ENCODE measurements around the gene CATSPERD.
"Not testable (repeated sequence)": the region's sequence is repeated elsewhere in the genome, so short reads cannot be mapped to it uniquely, and the experiment has no call there.

Gene CATSPERD

DNA sequence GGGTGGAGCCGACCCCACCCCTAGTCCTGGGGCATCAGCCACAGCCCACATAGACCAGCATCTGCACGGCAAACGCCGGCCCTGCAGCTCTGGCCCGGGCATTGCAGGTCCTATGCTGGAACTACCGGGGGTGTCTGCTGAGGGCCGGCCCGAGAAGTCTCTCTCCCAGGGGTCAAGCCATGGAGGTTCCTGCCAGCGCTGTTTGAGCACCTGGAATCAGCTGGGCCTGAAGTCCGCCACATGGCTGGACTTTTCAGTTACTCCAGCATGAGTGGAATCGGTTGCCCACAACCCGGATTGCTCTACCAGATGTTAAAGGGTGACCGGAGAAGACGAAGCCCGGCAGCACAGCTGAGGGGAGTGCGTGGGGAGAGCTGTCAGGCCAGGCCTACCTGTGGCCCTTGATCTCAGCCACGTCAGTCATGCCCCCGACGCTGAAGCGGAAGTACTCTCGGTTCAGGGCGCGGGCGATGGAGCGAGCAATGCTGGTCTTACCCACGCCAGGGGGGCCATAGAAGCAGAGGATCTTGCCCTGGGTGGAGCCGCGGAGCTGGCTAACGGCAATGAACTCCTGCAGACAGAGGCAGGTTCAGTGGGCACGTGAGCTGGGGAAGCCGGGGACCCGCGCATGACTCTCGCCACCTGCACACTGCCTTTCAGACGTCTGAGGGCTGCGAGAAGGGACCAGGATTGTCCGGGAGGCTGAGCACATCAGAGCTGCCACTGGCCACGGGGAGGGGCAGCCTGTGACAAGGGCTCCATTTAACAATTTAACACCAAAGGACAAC lies 21.6 kb upstream of the CATSPERD start:
- no peak for DNase-seq (ENCODE audit: low read depth)

DNA sequence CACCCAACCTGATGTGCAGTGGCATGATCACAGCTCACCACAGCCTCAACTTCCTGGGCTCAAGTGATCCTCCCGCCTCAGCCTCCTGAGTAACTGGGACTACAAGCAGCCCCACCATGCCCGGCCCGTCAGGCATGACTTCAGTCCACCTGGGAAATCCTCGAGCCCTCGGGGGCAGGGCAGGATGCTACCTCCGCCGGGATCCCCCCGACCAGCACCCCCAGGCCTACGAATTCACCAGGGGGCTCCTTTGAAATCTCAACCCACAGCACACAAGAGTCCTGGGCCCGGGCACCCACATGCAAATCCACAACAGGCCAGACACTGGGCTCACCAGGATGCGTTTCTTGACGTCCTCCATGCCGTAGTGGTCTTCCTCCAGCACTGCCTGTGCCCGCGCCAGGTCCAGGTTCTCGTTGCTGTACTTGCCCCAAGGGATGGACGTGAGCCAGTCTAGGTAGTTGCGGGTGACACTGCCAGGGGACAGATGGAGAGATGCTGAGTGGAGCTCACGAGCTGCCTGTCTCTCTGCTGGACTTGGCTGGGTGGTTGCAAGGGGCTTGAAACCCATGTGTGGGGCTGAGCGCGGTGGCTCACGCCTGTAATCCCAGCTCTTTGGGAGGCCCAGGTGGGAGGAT lies 19.9 kb upstream of the CATSPERD start:
- no peak for DNase-seq (ENCODE audit: low read depth)

GRCh38 chr19:5702053-5702410 lies 18.4 kb upstream of the CATSPERD start:
- DNase-seq (ENCODE audit: low read depth), result not testable (repeated sequence)

DNA sequence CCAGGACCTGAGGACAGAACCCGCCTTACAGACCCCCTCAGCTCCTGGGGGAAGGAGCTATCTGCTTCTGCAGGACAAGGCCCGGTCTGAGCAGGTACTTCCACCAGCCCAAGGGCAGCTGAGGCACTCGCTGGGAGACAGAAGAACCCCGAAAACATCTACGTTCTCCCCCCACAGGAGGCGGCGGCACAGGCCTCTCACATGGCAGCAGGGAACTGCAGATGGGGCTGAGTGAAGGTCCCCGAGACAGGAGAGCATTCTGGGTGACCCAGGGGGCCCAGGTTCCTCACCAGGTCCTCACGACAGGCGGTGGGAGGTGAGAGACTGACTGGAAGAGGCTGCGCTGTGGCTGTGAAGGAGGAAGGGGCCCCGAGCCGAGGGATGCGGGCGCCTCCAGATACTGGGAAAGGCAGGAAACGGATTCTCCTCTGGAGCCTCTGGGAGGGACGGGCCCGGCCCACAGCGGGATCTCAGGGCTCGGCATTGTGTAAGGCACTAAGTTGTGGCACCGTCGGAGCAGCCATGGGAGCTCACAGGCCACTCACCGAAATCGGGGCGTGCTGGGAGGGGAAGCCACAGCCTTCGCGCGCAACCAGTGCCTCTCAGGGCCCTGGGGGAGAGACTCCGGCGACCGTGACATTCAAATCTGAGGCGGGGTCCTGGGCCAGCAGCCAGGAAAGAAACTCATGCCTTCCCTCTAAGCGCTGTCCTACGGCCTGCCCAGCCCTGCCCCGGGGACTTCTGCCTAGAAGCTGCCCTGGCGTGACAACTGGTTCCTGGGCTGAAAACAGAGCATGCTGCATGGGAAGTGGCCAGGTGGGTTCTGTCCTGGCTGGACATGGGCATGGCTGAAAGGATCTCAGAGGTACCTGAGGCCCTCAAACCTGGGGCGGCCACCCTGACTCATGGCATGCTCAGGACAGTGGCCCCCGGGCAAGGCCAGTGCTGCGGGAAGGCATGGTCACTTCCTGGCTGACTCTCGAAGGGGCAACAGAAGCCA lies 16.3 kb upstream of the CATSPERD start:
- no peak for DNase-seq (ENCODE audit: low read depth)

DNA sequence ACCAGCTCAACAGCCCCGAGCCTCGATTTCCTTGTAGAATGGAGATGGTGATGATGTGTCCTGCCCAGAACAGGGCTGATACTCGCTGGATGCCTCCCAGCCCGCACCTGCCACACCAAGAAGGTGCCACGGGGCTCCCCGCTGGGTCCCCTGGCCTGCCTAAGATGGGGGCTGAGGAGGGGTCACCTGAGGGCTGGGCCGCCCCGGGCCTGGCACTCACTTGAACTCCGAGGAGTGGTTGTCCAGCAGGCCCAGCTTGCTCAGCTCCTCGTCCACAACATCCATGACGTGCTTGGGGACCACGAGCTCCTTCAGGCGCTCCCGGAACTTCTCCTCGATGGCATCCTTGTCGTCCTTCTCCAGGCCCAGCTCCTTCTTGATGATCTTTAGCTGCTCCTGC lies 14.9 kb upstream of the CATSPERD start:
- no peak for DNase-seq (ENCODE audit: low read depth)

DNA sequence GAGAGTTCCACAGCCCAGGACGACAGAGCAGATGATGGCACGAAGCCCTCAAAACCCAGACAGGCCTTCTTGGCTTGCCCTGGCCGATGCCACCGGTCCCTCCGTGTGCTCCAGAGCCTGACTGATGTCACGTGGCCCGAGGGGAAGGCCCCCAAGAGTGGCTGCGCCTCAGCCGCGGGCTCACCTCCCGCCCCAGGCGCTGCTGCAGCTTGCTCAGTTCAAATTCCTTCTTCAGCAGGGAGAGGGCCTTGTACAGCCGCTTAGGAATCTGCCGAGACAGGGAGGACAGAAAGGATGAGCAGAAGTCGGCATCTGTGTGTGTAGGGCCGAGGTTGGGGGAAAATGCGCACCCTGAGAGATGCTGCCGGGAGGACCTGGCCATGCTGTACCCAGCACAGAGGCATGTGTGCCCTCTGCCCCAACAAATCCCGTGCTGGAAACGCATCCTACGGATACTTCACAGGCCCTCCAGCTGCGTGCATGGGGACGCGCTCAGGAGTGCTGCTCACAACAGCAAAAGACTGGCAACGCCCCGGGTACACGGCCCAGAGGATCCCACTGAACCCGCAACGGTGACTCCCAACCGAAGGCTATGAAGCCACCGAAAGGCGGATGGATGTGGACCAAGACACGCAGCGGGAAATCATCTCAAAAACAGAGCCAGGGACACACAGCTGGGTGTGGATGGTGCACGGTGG lies 13.4 kb upstream of the CATSPERD start:
- DNase-seq (ENCODE audit: low read depth), result no peak

- no peak for DNase-seq (ENCODE audit: low read depth)
Measured at GRCh38 chr19:5707576-5708575, 12.6 kb upstream of the CATSPERD start.

DNA sequence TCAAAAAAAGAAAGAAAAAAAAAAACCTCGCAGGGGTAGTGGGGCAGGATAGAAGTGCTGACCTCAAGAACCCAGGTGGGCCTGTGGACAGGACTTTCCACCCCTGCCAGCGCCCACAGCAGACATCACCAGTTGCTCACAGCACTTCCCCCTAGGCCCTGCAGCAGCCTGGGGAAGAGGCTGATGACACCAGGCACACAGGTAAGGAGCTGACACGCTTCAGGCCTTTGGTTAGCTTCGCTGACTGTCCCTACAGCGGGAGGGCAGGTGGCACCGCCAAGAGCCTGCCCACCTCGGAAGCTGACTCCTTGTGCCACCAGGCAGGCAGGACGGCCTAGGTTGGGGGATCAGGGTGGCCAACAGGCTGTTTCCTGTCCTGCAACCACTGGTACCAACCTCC lies 9.4 kb upstream of the CATSPERD start:
- no peak for DNase-seq (ENCODE audit: low read depth)

- DNase-seq (ENCODE audit: low read depth), result no peak
Measured at GRCh38 chr19:5711713-5712161, 8.7 kb upstream of the CATSPERD start.

GRCh38 chr19:5713228-5713627 lies 7.2 kb upstream of the CATSPERD start:
- no peak for DNase-seq (ENCODE audit: low read depth)

- no peak for DNase-seq (ENCODE audit: low read depth)
Measured at GRCh38 chr19:5714816-5715215, 5.6 kb upstream of the CATSPERD start.

DNA sequence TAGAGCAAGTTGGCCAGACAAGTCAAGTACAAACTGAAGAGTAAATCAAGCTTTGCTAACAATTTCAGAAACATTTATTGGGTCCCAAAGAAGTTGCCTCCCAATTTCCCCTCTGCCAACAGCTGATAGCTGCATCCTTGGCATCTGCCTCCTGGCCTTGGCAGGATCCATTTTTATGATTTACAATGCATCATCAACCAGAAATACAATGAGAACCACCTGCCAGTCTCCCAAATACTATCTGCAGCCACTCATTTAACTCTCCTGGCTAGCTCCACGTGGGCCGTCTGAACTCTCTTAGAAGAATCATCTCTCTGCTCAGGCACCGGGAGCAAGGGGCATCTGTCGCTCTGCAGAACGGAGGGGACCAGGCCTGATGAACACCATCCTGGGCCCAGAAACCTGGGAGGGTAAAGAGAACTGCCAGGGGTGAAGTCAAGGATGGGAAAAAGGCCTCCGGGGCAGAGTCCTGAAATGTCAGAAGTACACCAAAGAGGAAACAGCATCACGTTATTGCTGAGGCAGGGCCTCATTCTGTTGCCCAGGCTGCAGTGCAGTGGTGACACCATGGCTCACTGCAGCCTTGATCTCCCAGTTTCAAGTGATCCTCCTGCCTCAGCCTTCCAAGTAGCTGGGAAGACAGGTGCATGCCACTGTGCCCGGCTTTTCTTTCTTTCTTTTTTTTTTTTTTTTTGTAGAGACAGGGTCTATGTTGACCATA lies 3.1 kb upstream of the CATSPERD start:
- DNase-seq (ENCODE audit: low read depth), result no peak

- peak; percentile 36 for DNase-seq (ENCODE audit: low read depth)
Measured at GRCh38 chr19:5718037-5718578, 2.3 kb upstream of the CATSPERD start.

DNA sequence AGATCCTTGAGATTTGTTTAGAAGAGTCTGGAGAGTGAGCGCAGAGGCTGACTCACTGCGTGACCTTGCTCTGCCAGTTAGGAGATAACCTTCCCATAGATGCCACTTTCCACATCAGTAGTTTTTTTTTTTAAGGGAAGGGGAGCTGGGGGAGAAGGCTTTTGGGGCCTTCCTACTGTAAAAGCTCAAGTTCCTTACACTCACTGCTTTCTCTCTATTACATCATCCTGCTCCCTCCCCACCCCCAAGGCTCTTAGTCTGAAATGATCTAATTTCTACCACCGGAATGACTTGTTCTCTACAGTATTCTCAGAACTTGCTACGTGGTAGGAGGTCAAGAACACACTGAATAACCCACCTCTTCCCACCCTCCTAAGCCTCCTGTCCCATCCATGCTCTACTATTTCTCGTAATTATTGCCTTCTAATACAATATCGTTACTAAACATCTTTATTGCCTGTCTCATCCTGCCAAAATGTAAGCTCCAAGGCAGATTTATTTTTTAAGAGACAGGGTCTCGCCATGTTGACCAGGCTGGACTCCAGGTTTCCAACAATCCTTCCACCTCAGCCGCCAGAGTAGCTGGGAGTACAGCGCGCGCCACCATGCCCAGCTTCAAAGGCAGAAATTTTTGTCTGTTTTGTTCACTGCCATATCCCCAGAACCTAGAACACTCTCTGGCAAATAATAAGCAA lies 1.7 kb upstream of the CATSPERD start:
- peak; percentile 47 for DNase-seq (ENCODE audit: low read depth)

DNA sequence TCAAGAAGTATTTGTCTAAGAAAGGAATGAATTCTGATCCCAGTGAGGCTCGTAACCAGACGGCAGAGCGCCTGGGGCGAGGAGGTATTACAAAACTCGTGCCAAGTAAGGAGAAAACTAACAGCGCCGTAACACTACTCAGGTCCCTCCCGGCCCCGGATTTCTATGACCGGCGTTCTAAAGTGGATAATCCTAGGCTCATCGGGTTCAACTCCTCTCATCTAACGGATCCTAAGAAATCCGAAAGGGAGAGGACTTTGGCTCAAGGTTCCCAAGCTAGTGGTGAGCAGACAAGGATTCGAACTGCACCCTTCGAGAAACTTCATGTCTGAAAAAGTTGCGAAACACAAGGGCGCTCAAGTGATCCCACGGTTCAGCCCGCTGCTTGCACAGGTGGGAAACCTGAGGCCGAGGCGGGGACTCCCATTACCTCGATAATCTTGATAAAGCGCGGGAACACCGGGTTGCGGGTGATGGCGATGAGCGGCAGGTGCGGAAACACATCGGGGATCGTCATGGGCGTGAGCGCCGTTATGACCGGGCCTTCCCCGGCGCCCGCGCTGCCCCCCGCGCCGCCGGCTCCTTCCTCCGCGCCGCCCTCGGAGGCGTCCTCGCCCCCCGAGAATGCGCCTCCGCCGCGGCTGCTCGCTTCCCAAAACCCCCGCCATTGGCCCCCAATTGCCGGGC lies 1.0 kb upstream of the CATSPERD start:
- no peak for DNase-seq (ENCODE audit: low read depth)

- no peak for DNase-seq (ENCODE audit: low read depth)
Measured at GRCh38 chr19:5727453-5728050, 7.1 kb downstream of the CATSPERD start.

DNA sequence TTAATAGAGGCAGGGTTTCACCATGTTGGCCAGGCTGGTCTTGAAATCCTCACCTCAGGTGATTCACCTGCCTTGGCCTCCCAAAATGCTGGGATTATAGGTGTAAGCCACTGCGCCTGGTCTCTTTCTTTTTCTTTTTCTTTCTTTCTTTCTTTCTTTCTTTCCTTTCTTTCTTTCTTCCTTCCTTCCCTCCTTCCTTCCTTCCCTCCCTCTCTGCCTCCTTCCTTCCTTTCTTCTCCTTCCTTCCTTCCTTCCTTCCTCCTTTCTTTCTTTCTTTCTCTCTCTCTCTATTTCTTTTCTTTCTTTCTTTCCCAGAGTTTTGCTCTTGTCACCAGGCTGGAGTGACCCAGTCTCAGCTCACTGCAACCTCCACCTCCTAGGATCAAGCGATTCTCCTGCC lies 12.7 kb downstream of the CATSPERD start:
- DNase-seq (ENCODE audit: low read depth), result not testable (repeated sequence)

- no peak for DNase-seq (ENCODE audit: low read depth)
Measured at GRCh38 chr19:5738423-5738822, 18.0 kb downstream of the CATSPERD start.

Measured in stimulated activated CD8-positive, alpha-beta memory T cell treated with anti-CD3 and anti-CD28 coated beads, Interleukin-4, amount 100 ng/mL, for 24 hours (primary cell).